Nephron (organoid): ENCODE data around the gene CARD16.
A peak's percentile ranks its signal among the peaks of the same experiment; 100 is the strongest.
"Not testable (repeated sequence)": the region's sequence is repeated elsewhere in the genome, so short reads cannot be mapped to it uniquely, and the experiment has no call there.

Source experiments
- H3K27ac Mint-ChIP-seq, 3 experiments: 2 replicates each; pipeline ENCODE4 v1.8.0; 2020; ENCODE audit warnings: mixed read lengths in 3 of 3, mild to moderate bottlenecking in 2 of 3, moderate library complexity in 1 of 3
- H3K27me3 Mint-ChIP-seq: 2 replicates; pipeline ENCODE4 v1.8.0; 2021; ENCODE audit warnings: low read depth, mild to moderate bottlenecking, moderate library complexity, mixed read lengths
- H3K36me3 Mint-ChIP-seq: 2 replicates; pipeline ENCODE4 v1.8.0; 2020; ENCODE audit warnings: low read depth, mixed read lengths
- H3K4me1 Mint-ChIP-seq: 2 replicates; pipeline ENCODE4 v1.8.0; 2020; ENCODE audit warnings: mixed read lengths
- H3K4me3 Mint-ChIP-seq, 3 experiments: 2 replicates each; pipeline ENCODE4 v1.8.0; 2020; ENCODE audit warnings: mild to moderate bottlenecking in 3 of 3, mixed read lengths in 3 of 3, moderate library complexity in 2 of 3
- H3K9me3 Mint-ChIP-seq: 2 replicates; pipeline ENCODE4 v1.8.0; 2020; ENCODE audit warnings: mixed read lengths
- CTCF ChIP-seq, 3 experiments: fragments of 200-600 bp; sonication (generic); IDR thresholded peaks; one replicate each; pipeline ENCODE4 v1.5.0; 2021; ENCODE audit warnings: antibody characterized with exemption in 3 of 3; ENCODE audit not compliant: unreplicated experiment in 3 of 3

The CARD16 gene

GRCh38 chr11:105044557-105045524, at the start of gene CARD16:
Gene CARD16, minus strand, starts transcription at chr11:105045335. Its CDS starts 38 bp downstream, at chr11:105045297.
- peak within 1 kb of the TSS in 2 of 3 experiments; percentile 70 to 76 for H3K4me3 Mint-ChIP-seq

GRCh38 chr11:105092256-105093239, 47.4 kb upstream of the CARD16 start:
- H3K36me3 Mint-ChIP-seq: no peaks in the 10 kb centered on the region
- H3K4me3 Mint-ChIP-seq: no peak overlapping the region
- no peaks in the 10 kb centered on the region for H3K9me3 Mint-ChIP-seq
- no peaks in the 10 kb centered on the region for H3K27me3 Mint-ChIP-seq
- H3K27ac Mint-ChIP-seq: no peak overlapping the region
- H3K4me1 Mint-ChIP-seq: no peaks in the 10 kb centered on the region
- TF ChIP-seq CTCF (IDR thresholded peaks at IDR 0.05; ENCODE audit: unreplicated experiment in 3 of 3): no peak

More at GRCh38 chr11:105044557-105045524, at the start of gene CARD16:
- not testable (repeated sequence) for H3K9me3 Mint-ChIP-seq, H3K4me1 Mint-ChIP-seq, H3K36me3 Mint-ChIP-seq, H3K27me3 Mint-ChIP-seq
- peak within 1 kb of the TSS in 2 of 3 experiments; percentile 60 to 81 for H3K27ac Mint-ChIP-seq

- Mint-ChIP-seq H3K27me3 (no peaks in the 10 kb centered on the region), H3K4me3 (no peak overlapping the region), H3K4me1 (no peaks in the 10 kb centered on the region), H3K36me3 (no peaks in the 10 kb centered on the region), H3K9me3 (no peaks in the 10 kb centered on the region), H3K27ac (no peak overlapping the region)
- TF ChIP-seq CTCF (IDR thresholded peaks at IDR 0.05; ENCODE audit: unreplicated experiment in 3 of 3): no peak
These were observed 36.4 kb upstream of the CARD16 start for GRCh38 chr11:105081412-105082150.

- not testable (repeated sequence) for H3K27ac Mint-ChIP-seq, H3K4me1 Mint-ChIP-seq, H3K36me3 Mint-ChIP-seq, H3K4me3 Mint-ChIP-seq, H3K9me3 Mint-ChIP-seq, H3K27me3 Mint-ChIP-seq
These were observed 35.2 kb upstream of the CARD16 start for GRCh38 chr11:105080171-105080906.

GRCh38 chr11:105078283-105078682, 33.1 kb upstream of the CARD16 start:
- TF ChIP-seq CTCF (IDR thresholded peaks at IDR 0.05; ENCODE audit: unreplicated experiment in 3 of 3): no peak
- H3K4me3 Mint-ChIP-seq: no peak overlapping the region

GRCh38 chr11:105077141-105077790, 32.1 kb upstream of the CARD16 start:
- H3K27me3 Mint-ChIP-seq, H3K4me3 Mint-ChIP-seq, H3K27ac Mint-ChIP-seq, H3K9me3 Mint-ChIP-seq, H3K4me1 Mint-ChIP-seq, H3K36me3 Mint-ChIP-seq: not testable (repeated sequence)

More at GRCh38 chr11:105078283-105078682, 33.1 kb upstream of the CARD16 start:
- no peaks in the 10 kb centered on the region for H3K9me3 Mint-ChIP-seq
- H3K27me3 Mint-ChIP-seq: no peaks in the 10 kb centered on the region
- no peaks in the 10 kb centered on the region for H3K36me3 Mint-ChIP-seq
- H3K27ac Mint-ChIP-seq: no peak overlapping the region
- H3K4me1 Mint-ChIP-seq: no peaks in the 10 kb centered on the region
